ENCODE measurements around the gene KCND3.

The KCND3 gene

GRCh38 chr1:111956155-111956771, 33.2 kb downstream of the KCND3 start:
- peak; percentile 54 for DNase-seq

GRCh38 chr1:111955755-111956154, 33.7 kb downstream of the KCND3 start:
- no peak for DNase-seq

- no peak for DNase-seq
These were observed 35.7 kb downstream of the KCND3 start for GRCh38 chr1:111953797-111954196.

GRCh38 chr1:111952125-111952657, 37.3 kb downstream of the KCND3 start:
- no peak for DNase-seq

GRCh38 chr1:111948209-111949171, 41.0 kb downstream of the KCND3 start:
- DNase-seq = peak; percentile 87

GRCh38 chr1:111943846-111944749, 45.4 kb downstream of the KCND3 start:
- DNase-seq = peak; percentile 16

GRCh38 chr1:111943066-111943465, 46.4 kb downstream of the KCND3 start:
- DNase-seq = no peak

- DNase-seq = no peak
These were observed 50.9 kb downstream of the KCND3 start for GRCh38 chr1:111938536-111938935.

GRCh38 chr1:111938123-111938522, 51.3 kb downstream of the KCND3 start:
- DNase-seq = no peak

- no peak for DNase-seq
These were observed 52.2 kb downstream of the KCND3 start for GRCh38 chr1:111937147-111937725.

GRCh38 chr1:111934106-111934852, 55.2 kb downstream of the KCND3 start:
- no peak for DNase-seq

GRCh38 chr1:111930356-111930755, 59.1 kb downstream of the KCND3 start:
- no peak for DNase-seq

- DNase-seq = no peak
These were observed 60.9 kb downstream of the KCND3 start for GRCh38 chr1:111928531-111928930.

- DNase-seq = no peak
These were observed 61.8 kb downstream of the KCND3 start for GRCh38 chr1:111927652-111928051.

- no peak for DNase-seq
These were observed 64.7 kb downstream of the KCND3 start for GRCh38 chr1:111924786-111925185.

GRCh38 chr1:111923766-111924165, 65.7 kb downstream of the KCND3 start:
- no peak for DNase-seq

- DNase-seq = no peak
These were observed 67.5 kb downstream of the KCND3 start for GRCh38 chr1:111921948-111922347.

GRCh38 chr1:111920221-111921024, 69.0 kb downstream of the KCND3 start:
- peak; percentile 50 for DNase-seq

GRCh38 chr1:111911776-111912515, 77.5 kb downstream of the KCND3 start:
- DNase-seq = no peak

GRCh38 chr1:111911061-111911460, 78.4 kb downstream of the KCND3 start:
- no peak for DNase-seq

All from NCI-H1092 (cell line).